Lower leg skin (tissue), 4 donors: ENCODE results near the gene ADAT3. TPM values are rescaled to one million over a fixed set of nuclear protein-coding genes. Genes with fewer than 3 reads are reported as not detected.

Experiments used
- DNase-seq, 2 donors: peaks; one replicate each; pipeline ENCODE4 v3.0.0-alpha.2; 2019; ENCODE audit warnings: low spot score in 2 of 2
- H3K4me3 ChIP-seq: fragments of 200-600 bp; sonication (generic); 2 replicates; pipeline ENCODE4 v1.5.1; 2017; ENCODE audit warnings: mild to moderate bottlenecking, low read depth; ENCODE audit not compliant: poor library complexity, severe bottlenecking
- POLR2A ChIP-seq, 2 donors: fragments of 450-650 bp; IDR thresholded peaks; one replicate each; pipeline ENCODE4 v1.6.1; 2016 to 2017; ENCODE audit warnings: antibody characterized with exemption in 2 of 2, mild to moderate bottlenecking in 1 of 2, moderate library complexity in 1 of 2
- WGBS, 2 donors: methylation state at CpG; one replicate each; pipeline ENCODE4 v1.1.5; 2018; 5-methylcytosine and 5-hydroxymethylcytosine counted together
- intact Hi-C: fragments of 100-400 bp; cut with DNase I; formaldehyde crosslinking; loops from one replicate; pipeline ENCODE4 v1.15.0; 2023; ENCODE audit warnings: low total_unique reads
- total RNA-seq, 4 donors: library from RNA; depleted of rRNA; stranded (reverse); fragments of >200 nt; gene quantifications; one replicate each; pipeline ENCODE4 v1.1.0, GENCODE V29; 2016
- TF ChIP-seq, protein P1 (sequence below), 3 donors: fragments of 450-650 bp; IDR thresholded peaks; one replicate each; pipeline ENCODE4 v1.5.1; 2016; ENCODE audit warnings: antibody characterized with exemption in 3 of 3, mild to moderate bottlenecking in 3 of 3, moderate library complexity in 2 of 3

ADAT3 gene
- total RNA-seq, 4 donors from 2014 or later, result 20.1 to 27.3 (median 25.7) TPM

DNA sequence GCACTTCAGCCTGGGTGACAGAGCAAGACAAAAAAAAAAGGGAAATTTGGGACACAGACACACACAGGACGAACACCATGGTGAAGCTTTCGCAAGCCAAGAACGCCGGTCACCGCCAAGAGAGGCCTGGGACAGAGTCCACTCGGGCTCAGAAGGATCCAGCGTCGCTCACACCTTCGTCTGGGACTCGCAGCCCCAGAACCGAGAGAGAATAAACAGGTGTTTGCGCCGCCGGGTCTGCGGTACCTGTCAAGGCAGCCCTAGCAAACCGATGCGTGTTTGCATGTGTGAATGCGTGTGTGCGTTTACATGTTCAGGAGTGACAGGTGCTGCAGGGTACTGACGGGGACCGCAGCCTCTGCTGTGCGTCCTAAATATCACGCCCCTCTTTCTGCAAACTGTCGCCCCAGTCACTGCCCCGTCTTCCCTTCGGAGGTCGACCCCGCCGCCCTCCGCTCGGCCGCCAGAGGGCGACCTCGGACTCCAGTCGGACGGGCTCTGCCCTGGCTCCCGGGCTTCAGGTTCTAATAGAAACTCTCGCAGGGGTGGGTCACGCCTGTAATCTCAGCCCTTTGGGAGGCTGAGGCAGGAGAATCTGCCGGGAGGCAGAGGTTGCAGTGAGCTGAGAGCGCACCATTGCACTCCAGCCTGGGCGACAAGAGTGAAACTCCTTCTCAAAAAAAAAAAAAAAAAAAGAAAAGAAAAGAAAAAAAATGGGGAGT lies 24.0 kb downstream of the ADAT3 start:
- H3K4me3 ChIP-seq, result no peak overlapping the region
- WGBS, 2 donors, result 11% methylated on average over 40 to 42 of the region's 42 CpGs
- peak; percentile 60 to 94 for DNase-seq
- TF ChIP-seq, protein P1, sequence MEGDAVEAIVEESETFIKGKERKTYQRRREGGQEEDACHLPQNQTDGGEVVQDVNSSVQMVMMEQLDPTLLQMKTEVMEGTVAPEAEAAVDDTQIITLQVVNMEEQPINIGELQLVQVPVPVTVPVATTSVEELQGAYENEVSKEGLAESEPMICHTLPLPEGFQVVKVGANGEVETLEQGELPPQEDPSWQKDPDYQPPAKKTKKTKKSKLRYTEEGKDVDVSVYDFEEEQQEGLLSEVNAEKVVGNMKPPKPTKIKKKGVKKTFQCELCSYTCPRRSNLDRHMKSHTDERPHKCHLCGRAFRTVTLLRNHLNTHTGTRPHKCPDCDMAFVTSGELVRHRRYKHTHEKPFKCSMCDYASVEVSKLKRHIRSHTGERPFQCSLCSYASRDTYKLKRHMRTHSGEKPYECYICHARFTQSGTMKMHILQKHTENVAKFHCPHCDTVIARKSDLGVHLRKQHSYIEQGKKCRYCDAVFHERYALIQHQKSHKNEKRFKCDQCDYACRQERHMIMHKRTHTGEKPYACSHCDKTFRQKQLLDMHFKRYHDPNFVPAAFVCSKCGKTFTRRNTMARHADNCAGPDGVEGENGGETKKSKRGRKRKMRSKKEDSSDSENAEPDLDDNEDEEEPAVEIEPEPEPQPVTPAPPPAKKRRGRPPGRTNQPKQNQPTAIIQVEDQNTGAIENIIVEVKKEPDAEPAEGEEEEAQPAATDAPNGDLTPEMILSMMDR (IDR thresholded peaks at IDR 0.05), result peak in 1 of 3 donors; percentile 67
- no peak for TF ChIP-seq POLR2A (IDR thresholded peaks at IDR 0.05)
- intact Hi-C loops, result loop anchor here (5.0 kb wide), 1 partner anchor 143 kb away; no protein-coding TSS in a partner anchor

DNA sequence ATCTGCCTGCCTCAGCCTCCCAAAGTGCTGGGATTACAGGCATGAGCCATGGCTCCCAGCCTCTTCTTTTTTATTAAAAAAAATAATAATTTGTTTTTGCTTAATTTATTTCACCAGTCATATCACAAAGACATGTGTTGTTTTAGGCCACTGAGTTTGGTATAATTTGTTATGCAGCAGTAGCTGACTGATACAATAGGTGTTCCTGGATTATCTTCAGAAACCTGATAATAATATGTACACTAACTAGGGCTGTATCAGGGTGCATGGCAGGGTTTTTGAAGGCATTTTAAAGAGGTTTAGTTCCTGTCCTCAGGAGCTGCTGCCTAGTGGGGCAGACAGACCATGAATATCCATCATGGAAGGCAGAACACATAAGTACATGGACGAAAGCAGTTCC lies 26.2 kb downstream of the ADAT3 start:
- TF ChIP-seq, protein P1 (IDR thresholded peaks at IDR 0.05), result no peak
- no peak for TF ChIP-seq POLR2A (IDR thresholded peaks at IDR 0.05)
- intact Hi-C loops, result no loop called here
- WGBS, 2 donors, result 92 to 93% methylated on average over 1 of the region's 1 CpG
- DNase-seq, result no peak
- H3K4me3 ChIP-seq, result no peak overlapping the region

DNA sequence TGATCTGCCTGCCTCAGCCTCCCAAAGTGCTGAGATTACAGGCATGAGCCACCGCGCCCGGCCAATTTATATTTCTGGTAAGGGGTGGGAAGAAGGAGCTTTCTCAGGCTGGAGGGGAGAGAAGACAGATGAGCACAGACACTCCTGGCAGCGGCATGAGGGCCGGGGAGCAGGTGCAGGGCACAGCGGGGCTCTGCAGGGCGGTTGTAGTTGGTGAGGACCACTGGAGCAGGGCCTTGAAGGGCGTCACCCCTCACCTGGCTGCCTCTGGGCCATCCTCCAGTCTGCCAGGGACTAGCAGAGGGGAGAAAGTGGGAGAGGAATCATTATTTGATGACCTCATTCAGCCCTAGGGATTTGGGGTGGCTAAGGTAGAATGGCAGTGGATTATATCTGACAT lies 27.2 kb downstream of the ADAT3 start:
- WGBS, 2 donors, result 88 to 93% methylated on average over 8 of the region's 8 CpGs
- TF ChIP-seq, protein P1 (IDR thresholded peaks at IDR 0.05), result no peak
- no peak for TF ChIP-seq POLR2A (IDR thresholded peaks at IDR 0.05)
- DNase-seq, result no peak
- H3K4me3 ChIP-seq, result no peak overlapping the region
- intact Hi-C loops, result no loop called here

DNA sequence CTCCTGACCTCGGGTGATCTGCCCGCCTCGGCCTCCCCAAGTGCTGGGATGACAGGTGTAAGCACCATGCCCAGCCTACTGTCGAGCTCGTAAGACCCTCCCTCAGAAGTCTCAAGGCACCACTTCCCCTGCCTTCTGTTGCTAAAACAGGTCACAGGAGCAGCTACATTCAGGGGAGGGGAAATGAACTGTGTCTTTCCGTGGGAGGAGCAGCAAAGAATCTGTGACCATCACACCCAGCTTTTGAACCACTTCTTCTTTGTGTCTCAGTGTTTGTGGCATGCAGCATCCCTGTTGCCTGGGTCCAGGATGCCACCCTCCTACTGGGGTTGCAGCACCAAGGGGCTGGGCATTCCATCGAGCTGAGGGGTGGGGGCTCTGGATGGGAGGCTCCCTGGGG lies 28.0 kb downstream of the ADAT3 start:
- TF ChIP-seq POLR2A (IDR thresholded peaks at IDR 0.05), result no peak
- TF ChIP-seq, protein P1 (IDR thresholded peaks at IDR 0.05), result no peak
- DNase-seq, result no peak
- H3K4me3 ChIP-seq, result no peak overlapping the region
- intact Hi-C loops, result no loop called here
- WGBS, 2 donors, result 78 to 84% methylated on average over 7 of the region's 7 CpGs

DNA sequence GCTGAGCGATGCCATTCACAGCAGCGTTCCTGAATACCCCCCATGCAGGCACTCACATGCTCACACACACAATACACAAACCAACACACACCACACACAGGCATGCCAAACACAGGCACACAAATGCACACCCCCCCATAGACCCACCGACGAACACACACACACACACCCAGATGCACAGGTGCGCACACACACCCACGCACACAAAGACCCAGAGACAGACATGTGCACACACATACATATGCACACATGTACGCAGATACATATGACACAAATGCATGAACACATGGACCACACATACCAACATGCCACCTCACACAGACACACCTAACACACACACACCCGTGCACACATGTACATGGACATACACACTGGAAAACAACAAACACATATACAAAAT lies 28.7 kb downstream of the ADAT3 start:
- WGBS, 2 donors, result 87 to 92% methylated on average over 8 of the region's 8 CpGs
- DNase-seq, result no peak
- TF ChIP-seq, protein P1 (IDR thresholded peaks at IDR 0.05), result no peak
- no peak for TF ChIP-seq POLR2A (IDR thresholded peaks at IDR 0.05)
- intact Hi-C loops, result no loop called here
- no peak overlapping the region for H3K4me3 ChIP-seq
